Inferior parietal cortex (tissue), 1 donor: Measurements from ENCODE around the gene PRKN.

Source experiments
- DNase-seq: peaks from one replicate; pipeline ENCODE4 v3.0.0-alpha.2; 2016; ENCODE audit errors: extremely low spot score

Gene PRKN

DNA sequence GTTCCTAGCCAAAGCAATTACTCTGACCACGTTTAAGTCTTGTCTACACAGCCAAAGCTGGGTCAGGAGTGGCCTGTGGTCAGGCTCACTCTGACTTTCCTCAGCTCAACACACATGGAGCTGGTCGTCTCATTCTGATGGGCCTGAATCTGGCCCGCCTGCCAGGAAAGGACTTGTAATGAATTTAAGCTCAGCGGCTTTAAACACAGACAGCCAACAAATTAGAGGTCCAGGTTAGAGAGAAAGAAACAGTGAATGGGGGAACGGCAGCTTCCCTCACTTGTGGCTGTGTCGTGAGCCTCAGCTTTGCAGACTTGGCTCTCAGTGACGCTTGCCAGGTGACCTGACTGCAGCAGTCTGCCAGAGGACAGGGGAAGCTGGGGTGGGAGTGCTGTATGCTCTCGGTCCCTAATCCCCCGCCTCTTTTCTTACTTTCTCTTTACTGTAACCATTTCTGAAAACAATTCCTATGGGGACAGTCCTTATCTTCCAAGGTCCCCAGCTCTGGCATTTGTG, 1331.8 kb downstream of the PRKN start:
- no peak for DNase-seq

GRCh38 chr6:161394437-161394836, 1333.1 kb downstream of the PRKN start:
- DNase-seq, result no peak

- peak; percentile 90 for DNase-seq
Measured at GRCh38 chr6:161393839-161394364, 1333.7 kb downstream of the PRKN start.

DNA sequence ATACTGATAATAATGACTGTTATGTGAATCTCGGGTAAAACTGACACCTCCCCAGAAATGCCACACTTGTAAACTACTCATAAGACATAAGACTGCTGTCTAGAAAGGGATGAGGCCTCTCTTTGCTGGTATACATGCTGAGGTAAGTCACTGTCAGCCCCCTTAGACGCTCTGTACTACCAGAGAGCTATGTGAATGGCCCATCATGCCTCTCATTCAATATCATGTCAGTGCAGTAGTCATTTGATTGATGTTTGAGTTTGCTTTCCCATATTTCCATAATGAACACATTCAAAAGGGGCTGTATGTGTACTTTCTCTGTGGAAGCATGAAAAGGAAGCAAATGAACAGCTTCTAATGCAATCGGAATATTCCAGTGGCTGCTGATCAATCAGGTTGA, 1334.3 kb downstream of the PRKN start:
- DNase-seq, result no peak

DNA sequence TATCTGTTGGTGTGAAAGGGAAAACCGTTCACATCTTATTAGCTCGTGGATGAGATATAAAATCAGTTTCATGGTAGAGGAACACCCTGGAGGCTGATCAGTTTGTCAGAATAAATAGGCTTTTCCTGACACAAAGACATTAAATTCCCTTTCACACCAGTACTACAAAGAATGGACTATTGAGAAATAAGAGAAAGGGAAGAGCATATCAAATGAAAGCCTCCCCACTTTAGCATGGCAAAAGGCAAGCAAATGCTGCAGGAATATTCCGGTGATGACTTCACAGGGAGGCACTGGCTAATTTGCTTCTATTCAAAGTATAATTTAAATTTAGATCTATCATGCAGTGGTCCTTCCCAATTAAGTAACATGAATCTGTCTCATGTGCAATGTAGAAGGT, 1337.8 kb downstream of the PRKN start:
- no peak for DNase-seq

- DNase-seq, result no peak
Measured at GRCh38 chr6:161383951-161384350, 1343.6 kb downstream of the PRKN start.

DNA sequence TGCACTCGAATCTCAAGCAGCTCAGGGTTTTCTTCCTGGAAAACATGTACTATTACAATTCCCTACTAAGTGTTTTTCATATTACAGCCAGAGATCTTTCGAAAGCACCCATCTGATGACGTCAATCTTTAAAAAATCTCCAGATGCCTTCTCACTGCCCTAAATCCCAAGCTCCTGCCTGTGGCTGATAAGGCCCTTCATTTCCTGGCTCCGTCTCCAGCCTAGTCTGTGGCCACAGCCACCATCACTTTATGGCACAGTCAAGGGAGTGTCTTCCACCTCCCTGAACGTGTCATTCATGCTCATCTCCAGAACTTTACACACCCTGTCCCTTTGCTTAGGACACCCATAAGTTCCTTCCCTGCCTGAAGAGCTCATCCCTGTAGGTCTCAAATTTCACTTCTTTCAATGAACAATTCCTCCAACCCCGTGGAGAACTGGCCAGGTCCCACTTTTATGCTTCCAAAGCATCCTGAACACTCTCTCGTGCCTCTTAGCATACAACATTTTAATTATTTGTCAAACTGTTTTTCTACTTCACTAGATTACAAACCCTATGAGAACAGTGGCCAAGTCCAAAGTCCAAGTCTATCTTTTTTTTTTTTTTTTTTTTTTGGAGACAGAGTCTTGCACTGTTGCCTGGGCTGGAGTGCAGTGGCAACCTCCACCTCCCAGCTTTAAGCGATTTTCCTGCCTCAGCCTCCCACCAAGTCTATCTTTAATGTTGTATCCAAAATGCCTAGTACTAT, 1347.6 kb downstream of the PRKN start:
- DNase-seq, result peak; percentile 30

DNA sequence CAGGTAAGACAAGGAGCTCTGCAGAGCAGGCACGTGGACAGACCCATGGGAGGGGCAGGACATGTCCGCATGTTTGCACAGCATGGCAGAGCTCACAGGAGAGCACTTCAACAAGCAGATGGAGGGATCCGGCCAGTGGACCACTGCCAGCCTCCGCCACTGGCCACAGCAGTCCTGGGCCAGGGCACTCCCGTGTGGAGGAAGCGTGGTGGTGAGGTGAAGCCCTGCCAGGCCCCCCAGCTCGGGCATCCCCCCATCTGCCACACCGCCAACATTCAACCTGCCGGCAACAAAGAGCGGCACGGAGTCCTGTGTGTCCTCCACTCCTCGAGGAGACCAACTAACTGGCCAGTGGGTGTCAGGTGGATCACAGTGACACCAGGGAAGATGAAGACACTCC, 1349.5 kb downstream of the PRKN start:
- DNase-seq, result no peak

DNA sequence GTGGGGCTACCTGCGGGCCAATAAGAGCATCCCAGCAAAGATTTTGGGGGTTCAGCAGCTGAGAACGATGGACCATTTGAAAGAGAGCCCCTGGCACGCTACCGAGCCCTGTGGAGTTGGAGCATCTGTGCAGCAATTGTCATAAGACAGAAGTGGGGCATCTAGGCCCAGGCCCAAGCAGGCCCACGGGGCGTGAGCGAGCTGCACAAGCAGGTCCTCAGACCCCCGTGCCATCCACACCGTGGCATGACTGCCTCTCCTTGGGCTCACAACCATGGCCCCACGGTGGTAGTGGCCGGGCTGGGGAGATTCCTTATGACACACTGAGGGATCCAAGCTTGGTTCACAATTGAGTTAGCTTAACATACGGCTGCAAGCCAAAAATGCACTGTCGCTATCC, 1350.5 kb downstream of the PRKN start:
- no peak for DNase-seq

DNA sequence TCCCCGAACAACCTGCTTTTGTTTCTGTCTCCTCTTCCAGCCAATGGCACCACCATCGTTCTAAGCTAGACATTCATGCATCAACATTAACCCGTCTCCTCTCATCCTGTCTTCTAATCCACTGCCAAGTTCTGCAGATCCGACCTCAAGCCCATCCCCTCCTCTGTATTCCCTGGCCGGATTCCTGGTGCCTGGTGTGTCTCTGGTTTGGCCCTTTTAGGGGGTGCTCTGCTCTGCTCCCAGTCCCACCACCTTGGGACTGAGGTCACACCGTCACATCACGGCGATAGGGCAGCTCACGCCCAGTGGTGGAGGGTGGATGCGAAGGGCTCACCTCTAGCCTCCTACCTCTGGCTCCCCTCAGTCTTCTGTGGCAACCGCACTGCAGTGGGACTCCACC, 1351.2 kb downstream of the PRKN start:
- no peak for DNase-seq

- peak; percentile 49 for DNase-seq
Measured at GRCh38 chr6:161374971-161375873, 1352.3 kb downstream of the PRKN start.

DNA sequence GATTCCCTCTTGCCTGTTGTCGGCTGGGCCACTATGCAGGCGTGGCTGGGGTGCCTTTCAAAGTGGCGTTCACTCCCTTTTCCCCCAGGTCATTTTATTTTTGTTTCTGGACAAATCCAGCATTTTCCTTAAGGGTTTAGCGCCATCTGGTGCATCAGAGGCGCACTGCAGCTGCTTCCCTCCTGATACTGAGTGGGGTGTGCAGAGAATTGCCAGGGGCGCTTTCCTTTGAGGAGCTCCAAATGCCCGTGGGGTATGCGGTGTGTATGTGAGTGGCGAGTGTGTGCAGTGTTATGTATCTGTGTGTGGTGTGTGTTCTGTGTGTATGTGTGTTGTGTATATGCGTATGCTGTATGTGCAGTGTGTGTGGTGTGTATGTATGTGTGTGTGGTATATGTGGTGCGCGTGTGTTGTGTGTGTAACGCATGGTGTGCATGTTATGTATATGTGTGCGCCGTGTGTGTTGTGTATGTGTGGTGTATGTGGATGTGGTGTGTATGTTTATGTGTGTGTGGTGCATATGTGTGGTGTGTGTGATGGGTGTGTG, 1353.6 kb downstream of the PRKN start:
- DNase-seq, result peak; percentile 93

- DNase-seq, result no peak
Measured at GRCh38 chr6:161372422-161372793, 1355.2 kb downstream of the PRKN start.

DNA sequence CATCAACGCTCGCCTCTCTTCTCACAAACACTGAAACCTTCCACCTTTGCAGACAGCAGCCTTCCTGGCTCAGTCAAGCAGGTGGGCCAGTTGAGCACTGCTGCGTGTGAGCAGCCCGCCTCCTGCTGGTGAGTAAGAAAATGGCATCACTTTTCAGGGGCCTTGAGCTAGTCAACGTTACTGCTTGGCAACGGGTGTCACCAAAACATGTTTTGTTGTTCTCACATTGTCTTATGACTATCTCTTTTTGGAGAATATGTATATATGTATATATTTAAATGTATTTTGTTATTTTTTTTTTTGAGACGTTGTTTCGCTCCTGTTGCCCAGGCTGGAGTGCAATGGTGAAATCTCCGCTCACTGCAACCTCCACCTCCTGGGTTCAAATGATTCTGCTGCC, 1356.7 kb downstream of the PRKN start:
- DNase-seq, result peak; percentile 82

DNA sequence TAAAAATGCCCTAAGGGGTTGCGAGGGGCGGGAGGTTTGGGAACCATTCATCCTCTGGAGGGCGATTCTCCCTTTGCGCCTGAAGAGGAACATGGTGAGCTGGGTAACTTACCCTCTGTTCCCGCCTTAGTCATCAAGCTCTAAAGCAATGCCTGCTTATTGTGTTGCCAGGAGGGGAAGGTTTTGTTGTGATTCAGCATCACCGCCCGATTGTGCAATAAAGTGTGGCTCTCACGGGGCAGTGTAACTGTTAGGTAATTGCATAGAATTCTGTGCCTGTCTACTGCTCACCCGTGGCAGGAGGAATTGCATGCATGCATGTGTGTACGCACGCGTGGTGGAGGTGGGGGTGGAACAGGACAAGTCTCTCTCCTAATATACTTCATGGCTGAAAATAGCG, 1358.2 kb downstream of the PRKN start:
- no peak for DNase-seq

GRCh38 chr6:161368514-161368913, 1359.1 kb downstream of the PRKN start:
- no peak for DNase-seq

DNA sequence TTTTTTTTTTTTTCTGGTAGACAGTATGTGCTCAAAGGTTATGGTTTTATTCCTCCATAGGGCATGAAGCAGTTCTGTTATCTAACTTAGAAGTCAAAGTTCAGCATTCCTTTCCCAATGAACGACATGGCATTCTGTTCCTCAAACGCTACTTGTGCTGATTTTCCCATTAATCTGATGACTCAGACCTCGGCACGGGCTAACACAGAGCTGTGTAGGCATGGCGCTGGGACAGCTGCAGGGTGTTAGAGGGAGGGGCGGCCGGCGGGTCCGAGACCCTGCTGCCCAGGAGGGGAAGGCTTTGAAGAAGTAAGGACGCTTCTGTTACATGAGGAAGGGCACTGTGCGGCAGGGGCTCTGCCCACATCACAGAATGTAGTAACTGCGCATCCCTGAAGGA, 1360.1 kb downstream of the PRKN start:
- DNase-seq, result no peak

- DNase-seq, result no peak
Measured at GRCh38 chr6:161366301-161366923, 1361.2 kb downstream of the PRKN start.

DNA sequence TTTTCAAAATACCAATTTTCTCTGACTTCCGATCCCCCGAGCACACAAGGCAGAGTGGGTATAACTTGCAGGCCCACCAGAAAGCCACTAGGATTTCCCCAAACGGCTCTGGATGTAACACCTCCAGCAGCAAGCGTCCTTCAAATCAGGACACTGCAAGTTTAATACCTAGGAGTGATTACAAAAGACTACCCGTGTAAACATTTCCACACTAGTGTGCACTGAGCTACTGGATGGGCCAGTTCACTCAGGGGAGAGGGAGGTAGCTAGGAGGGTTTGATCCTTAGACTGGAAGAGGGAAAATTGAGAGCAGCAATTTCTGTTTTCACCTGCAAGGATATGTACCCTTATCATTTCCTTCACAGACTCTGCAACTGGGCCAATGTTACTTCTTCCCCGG, 1361.9 kb downstream of the PRKN start:
- DNase-seq, result no peak

GRCh38 chr6:161363286-161363685, 1364.3 kb downstream of the PRKN start:
- DNase-seq, result no peak

DNA sequence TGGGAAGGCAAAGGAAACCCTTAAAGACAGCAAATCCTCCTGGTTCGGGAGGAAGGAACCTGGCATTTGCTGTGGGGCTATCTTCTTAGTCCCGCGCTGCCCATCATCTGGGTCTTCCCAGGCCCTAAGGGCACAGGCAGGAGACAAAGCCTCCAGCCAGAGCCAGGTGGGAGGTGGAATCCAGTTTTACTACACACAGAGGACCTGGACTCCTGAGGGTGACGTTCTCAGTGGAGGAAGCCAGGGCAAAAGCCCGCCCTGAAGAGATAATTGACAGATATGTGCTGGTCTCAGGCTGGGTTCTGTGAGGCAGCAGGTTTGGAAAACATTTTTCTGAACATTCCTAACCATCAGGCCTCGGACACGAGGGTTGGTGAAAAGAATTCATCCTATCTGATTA, 1365.3 kb downstream of the PRKN start:
- DNase-seq, result no peak

DNA sequence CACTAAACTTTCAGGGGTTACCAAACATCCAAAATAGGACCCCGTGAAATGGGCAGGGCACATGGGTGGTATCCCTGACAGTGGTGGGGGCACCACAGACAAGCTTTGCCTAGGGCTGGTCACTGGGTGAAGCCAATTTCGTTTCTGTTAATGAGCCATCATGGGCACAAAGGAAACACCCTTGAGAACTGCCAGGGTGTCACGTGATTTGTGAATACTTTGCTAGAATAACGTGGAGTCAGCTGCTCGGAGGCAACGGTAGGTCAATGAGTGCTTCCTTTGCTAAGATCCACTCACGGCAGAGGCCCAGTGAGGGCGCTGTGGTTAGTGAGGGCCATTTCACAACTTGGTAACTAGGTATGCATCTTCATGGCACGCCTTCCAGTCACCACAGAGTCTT, 1366.0 kb downstream of the PRKN start:
- no peak for DNase-seq
